Panc1 (cell line): ENCODE measurements around the gene ADAMTS13. TPM values are rescaled to one million over a fixed set of nuclear protein-coding genes. Genes with fewer than 3 reads are reported as not detected.

Experiments used
- ATAC-seq: fragments of 200-7000 bp; cut with Tn5 transposase; 2 replicates; pipeline ENCODE4 v1.9.1; 2020; ENCODE audit warnings: mild to moderate bottlenecking, moderate library complexity
- BruUV-seq: library from RNA; stranded (reverse); fragments of 400-500 nt; replicated peaks from 2 replicates; lab custom pipeline; 2021; lab: Mats Ljungman, UMichigan
- CTCF ChIA-PET: fragments of 300-600 bp; sonication (Branson Sonifier 250); formaldehyde crosslinking; loops from one replicate; lab custom pipeline; 2022; ENCODE audit warnings: antibody characterized with exemption; lab: Charles Lee
- POLR2A ChIA-PET: fragments of 300-600 bp; sonication (Branson Sonifier 250); formaldehyde crosslinking; loops from one replicate; lab custom pipeline; 2022; ENCODE audit warnings: antibody characterized with exemption; lab: Charles Lee
- DNase-seq: peaks from one replicate; pipeline ENCODE4 v3.0.0-alpha.2; 2010; ENCODE audit warnings: low read depth, low spot score
- H3K27ac ChIP-seq: 2 replicates; pipeline ENCODE4 v1.5.1; 2011; ENCODE audit warnings: mild to moderate bottlenecking, low read length, inconsistent platforms
- H3K27me3 ChIP-seq: fragments of 200-500 bp; sonication (Bioruptor generic); 2 replicates; pipeline ENCODE4 v1.6.0; 2014; ENCODE audit warnings: low read length, inconsistent platforms; ENCODE audit not compliant: control insufficient read depth, insufficient read depth
- H3K36me3 ChIP-seq: fragments of 200-500 bp; sonication (Bioruptor generic); 2 replicates; pipeline ENCODE4 v1.5.1; 2014; ENCODE audit warnings: inconsistent platforms, mild to moderate bottlenecking, low read length, moderate library complexity; ENCODE audit not compliant: control insufficient read depth, insufficient read depth
- H3K4me1 ChIP-seq: 2 replicates; pipeline ENCODE4 v1.5.1; 2011; ENCODE audit warnings: inconsistent platforms, mild to moderate bottlenecking, low read length, moderate library complexity; ENCODE audit not compliant: control insufficient read depth, insufficient read depth
- H3K4me3 ChIP-seq, 2 experiments: 2 replicates each; pipeline ENCODE4 v1.5.1; 2011 to 2012; ENCODE audit warnings: low read depth in 2 of 2, low read length in 2 of 2, mild to moderate bottlenecking in 2 of 2, inconsistent platforms in 1 of 2, moderate library complexity in 1 of 2
- H3K9me3 ChIP-seq: fragments of 200-500 bp; sonication (Bioruptor generic); 2 replicates; pipeline ENCODE4 v1.5.1; 2014; ENCODE audit warnings: low read depth, mild to moderate bottlenecking, inconsistent platforms, low read length, moderate library complexity; ENCODE audit not compliant: control insufficient read depth, insufficient read depth
- CTCF ChIP-seq: fragments of 450-650 bp; IDR thresholded peaks from 2 replicates; pipeline ENCODE4 v1.5.1; 2017; ENCODE audit warnings: mild to moderate bottlenecking
- POLR2AphosphoS5 ChIP-seq: IDR thresholded peaks from 2 replicates; pipeline ENCODE4 v1.6.1; 2012; ENCODE audit warnings: mild to moderate bottlenecking, low read depth, low read length, moderate library complexity
- REST ChIP-seq, 2 experiments: IDR thresholded peaks; 2 replicates each; pipeline ENCODE4 v1.6.1; 2011 to 2012; ENCODE audit warnings: low read depth in 2 of 2, control low read depth in 1 of 2, low read length in 1 of 2, mild to moderate bottlenecking in 1 of 2, moderate library complexity in 1 of 2; ENCODE audit not compliant: insufficient read depth in 1 of 2
- SIN3A ChIP-seq: IDR thresholded peaks from 2 replicates; pipeline ENCODE4 v1.6.1; 2012; ENCODE audit warnings: low read depth, mild to moderate bottlenecking, low read length, moderate library complexity, borderline replicate concordance; ENCODE audit not compliant: insufficient read depth
- TCF7L2 ChIP-seq: IDR thresholded peaks from 2 replicates; pipeline ENCODE4 v1.6.1; 2011; ENCODE audit warnings: mild to moderate bottlenecking, low read depth, low read length, inconsistent platforms
- in situ Hi-C: cut with HindIII; loops from 2 replicates; pipeline ENCODE4 v1.10.0; 2016; ENCODE audit warnings: low sequenced_read_pairs, low pct_unique_long_range_greater_than_20kb
- intact Hi-C: fragments of 100-400 bp; cut with micrococcal nuclease; formaldehyde crosslinking; loops from one replicate; pipeline ENCODE4 v1.10.0; 2022; ENCODE audit not compliant: unreplicated experiment
- total RNA-seq: library from RNA; stranded (reverse); gene quantifications from one replicate; pipeline ENCODE4 v1.2.1, GENCODE V29; 2021; ENCODE audit not compliant: unreplicated experiment

Gene ADAMTS13
- total RNA-seq, 1 experiment from 2014 or later = 3.4 TPM

- ATAC-seq (no peak), DNase-seq (no peak)
- ChIA-PET POLR2A (no interaction called here), CTCF (no interaction called here)
- no peaks in the 10 kb centered on the region for H3K36me3 ChIP-seq
- H3K9me3 ChIP-seq = no peaks in the 10 kb centered on the region
- in situ Hi-C loops (no loop called here), intact Hi-C loops (no loop called here)
- TF ChIP-seq CTCF (no peak; the same call in 1 of the 2 replicates), POLR2AphosphoS5 (no peak), TCF7L2 (no peak), REST (IDR thresholded peaks at IDR 0.05; ENCODE audit: insufficient read depth in 1 of 2, low read depth in 2 of 2, low read length in 1 of 2) (no peak), SIN3A (no peak)
- peaks cover 19% of the 10 kb centered on the region for H3K4me1 ChIP-seq
- no peak overlapping the region for H3K27ac ChIP-seq
- no TSS peak for BruUV-seq
- no peaks in the 10 kb centered on the region for H3K27me3 ChIP-seq
- no peak overlapping the region for H3K4me3 ChIP-seq
Measured at GRCh38 chr9:133463234-133463863, 41.2 kb downstream of the ADAMTS13 start.

- no peaks in the 10 kb centered on the region for H3K36me3 ChIP-seq
- ATAC-seq (no peak), DNase-seq (no peak)
- no peaks in the 10 kb centered on the region for H3K9me3 ChIP-seq
- no peak overlapping the region for H3K4me3 ChIP-seq
- no peak overlapping the region for H3K27ac ChIP-seq
- in situ Hi-C loops = no loop called here
- TF ChIP-seq SIN3A = no peak
- ChIA-PET POLR2A (no interaction called here), CTCF (no interaction called here)
- H3K27me3 ChIP-seq = no peaks in the 10 kb centered on the region
- intact Hi-C loops = no loop called here
- BruUV-seq = no TSS peak
- peaks cover 16% of the 10 kb centered on the region for H3K4me1 ChIP-seq
Measured at GRCh38 chr9:133463864-133464615, 41.9 kb downstream of the ADAMTS13 start.

- ChIA-PET CTCF (no interaction called here), POLR2A (no interaction called here)
- BruUV-seq = no TSS peak
- Histone ChIP-seq H3K9me3 (no peaks in the 10 kb centered on the region), H3K4me3 (no peak overlapping the region), H3K36me3 (no peaks in the 10 kb centered on the region), H3K4me1 (peaks cover 14% of the 10 kb centered on the region), H3K27me3 (no peaks in the 10 kb centered on the region), H3K27ac (no peak overlapping the region)
- in situ Hi-C loops = no loop called here
- DNase-seq (no peak), ATAC-seq (no peak)
- intact Hi-C loops = no loop called here
- TF ChIP-seq CTCF = no peak
- no peak for TF ChIP-seq TCF7L2
- TF ChIP-seq SIN3A = no peak
- TF ChIP-seq POLR2AphosphoS5 = no peak
- no peak for TF ChIP-seq REST (IDR thresholded peaks at IDR 0.05; ENCODE audit: insufficient read depth in 1 of 2, low read depth in 2 of 2, low read length in 1 of 2)
Measured at GRCh38 chr9:133464638-133465037, 42.5 kb downstream of the ADAMTS13 start.
